Measurements from ENCODE around the gene TAMALIN.
A peak's percentile ranks its signal among the peaks of the same experiment; 100 is the strongest.

Gene TAMALIN

DNA sequence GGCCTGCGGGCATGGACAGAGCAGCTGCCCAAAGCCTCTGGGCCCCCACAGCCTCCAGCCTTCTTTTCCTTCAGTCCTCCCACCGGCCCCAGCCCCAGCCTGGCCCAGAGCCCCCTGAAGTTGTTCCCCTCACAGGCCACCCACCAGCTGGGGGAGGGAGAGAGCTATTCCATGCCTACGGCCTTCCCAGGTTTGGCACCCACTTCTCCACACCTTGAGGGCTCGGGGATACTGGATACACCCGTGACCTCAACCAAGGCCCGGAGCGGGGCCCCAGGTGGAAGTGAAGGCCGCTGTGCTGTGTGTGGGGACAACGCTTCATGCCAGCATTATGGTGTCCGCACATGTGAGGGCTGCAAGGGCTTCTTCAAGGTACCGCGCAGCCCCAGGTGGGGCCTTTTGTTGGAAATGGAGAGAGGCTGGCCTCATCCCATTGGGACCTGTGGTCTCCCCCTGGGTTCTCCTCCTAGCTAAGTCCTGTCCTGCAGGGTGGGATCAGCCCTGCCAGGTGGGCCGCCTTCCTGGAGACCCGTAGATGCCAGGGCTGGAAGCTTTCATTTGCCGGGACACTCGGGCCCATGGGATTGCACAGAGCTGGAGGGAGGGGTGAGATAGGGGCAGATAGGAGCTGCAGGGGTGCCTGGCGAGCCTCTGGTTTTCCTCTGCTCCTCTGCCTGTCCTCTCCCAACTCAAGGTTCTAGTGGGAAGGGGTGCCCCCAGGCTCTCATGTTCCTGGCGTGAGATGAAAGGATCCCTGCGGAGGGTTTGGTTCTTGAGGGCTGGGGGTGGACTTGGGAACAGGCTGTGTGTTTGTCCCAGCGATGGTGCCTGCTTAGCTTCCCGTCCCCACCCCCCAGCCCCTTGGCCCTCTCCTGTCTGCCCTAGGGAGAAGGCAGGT is 48.3 kb downstream of the TAMALIN start:
- DNase-seq: peak in 6 of 58 donors; percentile 24 to 63 (median 54)

- peak in 41 of 58 donors; percentile 23 to 82 (median 56) for DNase-seq
Measured at GRCh38 chr12:52055731-52056711, 49.3 kb downstream of the TAMALIN start.

- DNase-seq: peak in 3 of 58 donors; percentile 27 to 61 (median 52)
Measured at GRCh38 chr12:52056801-52057637, 50.3 kb downstream of the TAMALIN start.

- DNase-seq: no peak
Measured at GRCh38 chr12:52057638-52058576, 51.2 kb downstream of the TAMALIN start.

GRCh38 chr12:52058631-52059361 is 52.0 kb downstream of the TAMALIN start:
- peak in 28 of 58 donors; percentile 18 to 81 (median 46) for DNase-seq

GRCh38 chr12:52059582-52060497 is 53.1 kb downstream of the TAMALIN start:
- peak in 2 of 58 donors; percentile 24 to 33 for DNase-seq

DNA sequence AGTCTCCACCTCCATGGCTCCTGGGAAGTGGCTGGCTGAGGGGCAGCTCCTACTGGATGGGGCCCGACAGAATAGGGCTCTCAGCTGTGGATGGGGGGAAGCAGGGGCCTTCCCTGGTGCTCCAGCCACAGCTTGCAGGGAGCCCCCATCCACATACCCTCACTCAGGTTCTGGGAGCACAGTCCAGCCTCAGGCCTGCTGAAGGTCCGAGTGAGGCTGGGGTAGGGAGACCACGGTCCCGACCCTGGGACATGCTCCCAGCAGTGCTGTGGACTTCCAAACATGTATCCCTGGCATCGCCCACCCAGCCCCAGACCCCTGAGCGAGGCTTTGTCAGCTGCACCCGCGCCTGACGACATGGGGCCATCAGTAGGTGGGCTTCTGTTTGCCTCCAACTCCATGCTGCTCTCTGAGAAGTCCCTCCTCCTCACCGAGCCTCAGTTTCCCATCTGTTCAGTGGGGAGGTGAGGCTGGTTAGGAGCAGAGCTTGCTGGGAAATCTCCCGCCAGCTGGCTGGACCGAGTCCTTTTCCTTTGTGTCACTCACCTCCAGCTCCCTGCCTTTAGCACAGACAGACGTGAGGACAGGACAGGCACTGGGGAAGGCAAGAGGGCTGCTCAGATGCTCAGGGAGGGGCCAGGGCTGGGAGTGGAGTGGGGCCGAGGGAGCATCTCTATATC is 53.9 kb downstream of the TAMALIN start:
- DNase-seq: no peak

DNA sequence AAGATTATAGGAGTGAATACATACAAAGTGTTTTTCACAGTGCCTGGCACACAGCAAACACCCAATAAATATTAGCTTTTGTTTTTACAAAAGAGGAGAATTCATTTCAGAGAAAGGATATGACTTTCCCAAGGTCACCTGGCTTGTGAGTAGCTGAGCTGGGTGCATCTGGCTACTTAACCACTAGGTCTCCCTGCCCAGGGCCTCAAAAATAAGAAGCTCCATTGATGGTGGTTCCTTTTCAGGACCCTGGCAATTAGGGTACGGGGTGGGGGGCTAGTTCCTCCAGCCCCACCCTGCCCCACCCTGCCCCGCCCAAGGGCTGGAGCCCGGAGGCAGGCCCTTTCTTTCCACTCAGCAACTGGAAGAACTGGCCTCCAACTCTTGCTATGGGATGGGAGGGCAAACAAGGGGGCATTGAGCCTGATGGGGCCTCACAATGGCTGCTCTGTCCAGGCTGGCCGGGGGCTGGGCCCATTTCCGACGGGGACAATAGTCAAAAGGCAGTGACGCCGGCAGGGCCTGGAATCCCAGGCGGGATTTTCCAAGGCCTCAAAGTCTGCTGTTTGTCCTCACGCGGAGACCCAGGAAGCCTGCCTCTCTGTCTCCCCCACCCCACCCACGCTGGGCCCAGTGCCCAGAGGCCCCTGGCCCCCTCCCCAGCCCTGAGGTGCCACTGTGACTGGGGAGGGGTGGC is 54.9 kb downstream of the TAMALIN start:
- DNase-seq: peak in 54 of 58 donors; percentile 34 to 96 (median 82)

GRCh38 chr12:52062167-52063081 is 55.7 kb downstream of the TAMALIN start:
- peak in 14 of 58 donors; percentile 23 to 77 (median 50) for DNase-seq

DNA sequence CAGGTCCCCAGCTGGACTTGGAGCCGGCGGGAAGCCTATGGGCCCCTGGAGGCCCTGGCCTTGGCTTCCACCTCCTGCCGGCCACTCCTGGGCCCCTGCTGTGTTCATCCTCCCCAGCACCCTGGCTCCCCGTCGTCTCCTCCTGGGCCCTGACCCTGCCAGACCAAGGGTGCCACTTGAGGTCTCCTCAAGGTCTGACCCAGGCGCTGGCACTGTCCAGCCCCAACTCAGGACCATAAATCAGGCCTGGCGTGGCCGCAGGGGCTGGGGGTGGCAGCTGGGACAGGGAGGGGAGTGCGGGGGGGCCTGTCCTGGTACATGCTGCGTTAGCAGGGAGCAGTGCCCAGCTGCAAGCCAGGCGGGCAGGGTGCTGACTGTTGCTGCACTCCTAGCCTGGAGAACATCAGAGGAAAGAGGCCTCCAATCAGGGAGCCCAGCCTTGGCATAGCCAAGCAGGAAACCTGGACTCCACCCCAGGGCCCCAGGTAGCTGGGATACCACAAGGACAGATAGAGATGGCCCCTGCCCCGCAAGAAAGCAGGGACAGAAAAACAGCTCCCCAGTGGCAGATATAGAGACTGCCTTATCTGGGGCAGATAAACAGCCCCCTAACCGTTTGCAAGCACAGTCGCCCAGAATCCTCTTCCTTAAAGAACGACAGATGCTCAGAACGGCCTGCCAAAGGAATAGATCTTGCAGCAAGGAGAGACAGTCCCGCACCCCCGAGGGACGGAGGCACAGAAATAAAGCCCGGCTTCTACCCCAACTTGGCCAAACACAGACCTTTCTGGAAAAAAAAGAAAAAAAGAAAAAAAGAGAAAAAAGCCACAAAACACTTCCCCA is 56.6 kb downstream of the TAMALIN start:
- DNase-seq: peak in 16 of 58 donors; percentile 20 to 61 (median 36)

DNA sequence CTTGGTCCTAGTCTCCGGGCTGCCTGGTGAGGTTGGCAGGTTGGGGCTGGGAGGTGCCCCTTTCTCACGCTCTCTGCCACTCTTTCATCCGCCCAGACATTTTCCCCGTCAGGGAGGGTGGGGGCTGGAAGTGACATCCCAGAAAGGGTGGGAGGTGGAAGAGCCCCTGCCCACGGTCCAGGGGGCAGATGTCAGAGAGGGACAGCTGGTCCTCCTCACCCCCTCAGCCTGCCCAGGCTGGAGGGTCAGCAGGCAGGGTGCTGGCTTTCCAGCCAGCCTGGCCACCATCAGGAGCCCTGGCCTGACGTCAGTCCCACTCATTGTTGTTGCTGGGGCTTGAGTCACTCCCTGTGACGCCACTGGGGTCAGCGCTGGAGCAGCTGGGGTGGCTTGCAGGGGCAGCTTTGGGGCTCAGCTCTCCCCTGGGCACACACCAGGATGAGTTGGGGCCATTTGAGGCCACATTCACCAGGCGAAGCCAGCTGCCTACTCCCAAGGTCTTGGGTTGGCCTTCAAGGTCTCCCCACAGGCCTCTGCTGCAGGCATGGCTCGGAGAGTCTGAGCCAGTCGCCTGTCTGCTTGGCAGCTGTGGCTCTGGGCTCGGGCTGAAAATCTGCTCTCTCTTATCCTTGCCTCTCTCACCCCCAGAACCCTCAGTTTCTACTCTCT is 57.4 kb downstream of the TAMALIN start:
- DNase-seq: peak in 10 of 58 donors; percentile 14 to 72 (median 40)
